HG02973 (cell line): ENCODE measurements around the gene ADM5.
"Not testable (repeated sequence)": the region's sequence is repeated elsewhere in the genome, so short reads cannot be mapped to it uniquely, and the experiment has no call there.

ENCODE experiments used
- ATAC-seq: cut with Tn5 transposase; IDR thresholded peaks from one replicate; pipeline ENCODE4 v1.9.1; 2021; ENCODE audit warnings: moderate library complexity; ENCODE audit not compliant: unreplicated experiment

ADM5 gene

GRCh38 chr19:49699364-49699763 is 10.0 kb downstream of the ADM5 start:
- ATAC-seq = no peak

- no peak for ATAC-seq
These were observed 11.2 kb downstream of the ADM5 start for GRCh38 chr19:49700563-49700962.

GRCh38 chr19:49701271-49701786 is 11.9 kb downstream of the ADM5 start:
- ATAC-seq = no peak

GRCh38 chr19:49704888-49705642 is 15.7 kb downstream of the ADM5 start:
- no peak for ATAC-seq

- ATAC-seq = no peak
These were observed 16.5 kb downstream of the ADM5 start for GRCh38 chr19:49705919-49706318.

- ATAC-seq = no peak
These were observed 21.1 kb downstream of the ADM5 start for GRCh38 chr19:49710372-49710951.

- no peak for ATAC-seq
These were observed 23.0 kb downstream of the ADM5 start for GRCh38 chr19:49712397-49712859.

GRCh38 chr19:49713236-49713845 is 23.9 kb downstream of the ADM5 start:
- ATAC-seq = no peak

- no peak for ATAC-seq
These were observed 26.8 kb downstream of the ADM5 start for GRCh38 chr19:49716154-49716553.

- no peak for ATAC-seq
These were observed 29.1 kb downstream of the ADM5 start for GRCh38 chr19:49718511-49718910.

GRCh38 chr19:49718991-49719390 is 29.6 kb downstream of the ADM5 start:
- ATAC-seq = no peak

- ATAC-seq = not testable (repeated sequence)
These were observed 30.0 kb downstream of the ADM5 start for GRCh38 chr19:49719420-49719819.

- ATAC-seq = no peak
These were observed 38.0 kb downstream of the ADM5 start for GRCh38 chr19:49727217-49728030.

- ATAC-seq = no peak
These were observed 40.8 kb downstream of the ADM5 start for GRCh38 chr19:49730166-49730565.

- no peak for ATAC-seq
These were observed 48.9 kb downstream of the ADM5 start for GRCh38 chr19:49738268-49738667.

GRCh38 chr19:49739098-49739497 is 49.7 kb downstream of the ADM5 start:
- no peak for ATAC-seq

- no peak for ATAC-seq
These were observed 50.5 kb downstream of the ADM5 start for GRCh38 chr19:49739933-49740332.
